NCI-H446 (cell line): ENCODE measurements around the gene KIFC3.
"Not testable (repeated sequence)": the region's sequence is repeated elsewhere in the genome, so short reads cannot be mapped to it uniquely, and the experiment has no call there.

ENCODE experiments used
- DNase-seq, 2 experiments: peaks; one replicate each; lab custom pipeline; 2025; lab: John Stamatoyannopoulos, UW

The KIFC3 gene

GRCh38 chr16:57722651-57723050 lies 79.6 kb downstream of the KIFC3 start:
- DNase-seq, result no peak

- no peak for DNase-seq
Observed at GRCh38 chr16:57722210-57722499, 80.1 kb downstream of the KIFC3 start.

GRCh38 chr16:57721356-57722209 lies 80.7 kb downstream of the KIFC3 start:
- no peak for DNase-seq

GRCh38 chr16:57720142-57720575 lies 82.1 kb downstream of the KIFC3 start:
- peak in 1 of 2 experiments; percentile 3 for DNase-seq

GRCh38 chr16:57714047-57714446 lies 88.2 kb downstream of the KIFC3 start:
- DNase-seq, result no peak

- no peak for DNase-seq
Observed at GRCh38 chr16:57713596-57713995, 88.7 kb downstream of the KIFC3 start.

- DNase-seq, result not testable (repeated sequence)
Observed at GRCh38 chr16:57712569-57712968, 89.7 kb downstream of the KIFC3 start.

GRCh38 chr16:57711993-57712392 lies 90.3 kb downstream of the KIFC3 start:
- no peak for DNase-seq

- DNase-seq, result peak; percentile 4 to 74
Observed at GRCh38 chr16:57711346-57711745, 90.9 kb downstream of the KIFC3 start.

GRCh38 chr16:57709663-57710062 lies 92.6 kb downstream of the KIFC3 start:
- DNase-seq, result no peak
